H9 (cell line): ENCODE data around the gene NEK7. TPM values are rescaled to one million over a fixed set of nuclear protein-coding genes. Genes with fewer than 3 reads are reported as not detected.

Source experiments
- DNase-seq: peaks from one replicate; pipeline ENCODE4 v3.0.0-alpha.2; 2017
- H2AFZ ChIP-seq: one replicate; pipeline ENCODE4 v1.6.1; 2013; ENCODE audit warnings: mild to moderate bottlenecking, low read length, control low read depth, moderate library complexity
- H2AK5ac ChIP-seq: 2 replicates; pipeline ENCODE4 v1.6.1; 2013; ENCODE audit warnings: low read length, control low read depth, mixed read lengths; ENCODE audit not compliant: insufficient read length
- H2BK120ac ChIP-seq: one replicate; pipeline ENCODE4 v1.6.1; 2013; ENCODE audit warnings: low read depth, mild to moderate bottlenecking, low read length, control low read depth, inconsistent platforms; ENCODE audit not compliant: poor library complexity, severe bottlenecking
- H2BK12ac ChIP-seq: 2 replicates; pipeline ENCODE4 v1.6.1; 2013; ENCODE audit warnings: low read length, control low read depth, mixed read lengths, low read depth; ENCODE audit not compliant: insufficient read length
- H2BK15ac ChIP-seq: 2 replicates; pipeline ENCODE4 v1.6.1; 2013; ENCODE audit warnings: low read depth, low read length, control low read depth
- H2BK20ac ChIP-seq: one replicate; pipeline ENCODE4 v1.6.1; 2013; ENCODE audit warnings: low read depth, mild to moderate bottlenecking, low read length, control low read depth, inconsistent platforms; ENCODE audit not compliant: poor library complexity, severe bottlenecking
- H2BK5ac ChIP-seq: 2 replicates; pipeline ENCODE4 v1.6.1; 2013; ENCODE audit warnings: low read length, control low read depth, mixed read lengths; ENCODE audit not compliant: insufficient read length
- H3K14ac ChIP-seq: 2 replicates; pipeline ENCODE4 v1.6.1; 2013; ENCODE audit warnings: low read length, control low read depth; ENCODE audit not compliant: insufficient read depth
- H3K18ac ChIP-seq: 2 replicates; pipeline ENCODE4 v1.6.1; 2013; ENCODE audit warnings: low read depth, mild to moderate bottlenecking, mixed read lengths, low read length, control low read depth; ENCODE audit not compliant: insufficient read length
- H3K23ac ChIP-seq: 2 replicates; pipeline ENCODE4 v1.6.1; 2013; ENCODE audit warnings: low read length, control low read depth, mixed read lengths, low read depth; ENCODE audit not compliant: insufficient read length
- H3K23me2 ChIP-seq: 2 replicates; pipeline ENCODE4 v1.6.1; 2013; ENCODE audit warnings: low read depth, mild to moderate bottlenecking, mixed read lengths, low read length, control low read depth; ENCODE audit not compliant: insufficient read length, poor library complexity, severe bottlenecking
- H3K27ac ChIP-seq: 2 replicates; pipeline ENCODE4 v1.5.1; 2013; ENCODE audit warnings: low read length, control low read depth, mixed read lengths, low read depth; ENCODE audit not compliant: insufficient read length
- H3K27me3 ChIP-seq: 2 replicates; pipeline ENCODE4 v1.6.1; 2013; ENCODE audit warnings: low read length, control low read depth, inconsistent platforms; ENCODE audit not compliant: insufficient read depth
- H3K4ac ChIP-seq: 2 replicates; pipeline ENCODE4 v1.6.1; 2013; ENCODE audit warnings: low read depth, mild to moderate bottlenecking, control low read depth, inconsistent platforms, low read length, moderate library complexity
- H3K4me1 ChIP-seq: 2 replicates; pipeline ENCODE4 v1.6.1; 2013; ENCODE audit warnings: low read length, control low read depth, inconsistent platforms; ENCODE audit not compliant: insufficient read depth
- H3K4me2 ChIP-seq: 2 replicates; pipeline ENCODE4 v1.6.1; 2013; ENCODE audit warnings: low read length, control low read depth, mixed read lengths; ENCODE audit not compliant: insufficient read length, insufficient read depth
- H3K56ac ChIP-seq: 2 replicates; pipeline ENCODE4 v1.6.1; 2013; ENCODE audit warnings: low read depth, mild to moderate bottlenecking, mixed read lengths, low read length, control low read depth; ENCODE audit not compliant: insufficient read length
- H3K79me1 ChIP-seq: 2 replicates; pipeline ENCODE4 v1.6.1; 2013; ENCODE audit warnings: low read depth, mild to moderate bottlenecking, moderate library complexity, low read length, control low read depth, inconsistent platforms; ENCODE audit not compliant: insufficient read depth, poor library complexity, severe bottlenecking
- H3K79me2 ChIP-seq: 2 replicates; pipeline ENCODE4 v1.6.1; 2013; ENCODE audit warnings: low read length, control low read depth, inconsistent platforms; ENCODE audit not compliant: insufficient read depth
- H3K9ac ChIP-seq: 2 replicates; pipeline ENCODE4 v1.6.1; 2013; ENCODE audit warnings: low read length, control low read depth, mixed read lengths; ENCODE audit not compliant: insufficient read length; ENCODE audit errors: extremely low read depth
- H3K9me3 ChIP-seq: one replicate; pipeline ENCODE4 v1.6.1; 2013; ENCODE audit warnings: low read depth, low read length, inconsistent platforms; ENCODE audit not compliant: control insufficient read depth
- H3T11ph ChIP-seq: one replicate; pipeline ENCODE4 v1.6.1; 2013; ENCODE audit warnings: mild to moderate bottlenecking, low read length, control low read depth, inconsistent platforms
- H4K20me1 ChIP-seq: one replicate; pipeline ENCODE4 v1.6.1; 2013; ENCODE audit not compliant: control insufficient read depth, insufficient read length, insufficient read depth
- H4K5ac ChIP-seq: 2 replicates; pipeline ENCODE4 v1.6.1; 2013; ENCODE audit warnings: low read depth, mild to moderate bottlenecking, mixed read lengths, low read length, control low read depth; ENCODE audit not compliant: insufficient read length
- H4K8ac ChIP-seq: replicated peaks from 2 replicates; pipeline ENCODE4 v1.6.1; 2013; ENCODE audit warnings: low read length, control low read depth, mixed read lengths, low read depth; ENCODE audit not compliant: insufficient read length
- H4K91ac ChIP-seq: 2 replicates; pipeline ENCODE4 v1.6.1; 2013; ENCODE audit warnings: low read depth, mild to moderate bottlenecking, moderate library complexity, mixed read lengths, low read length, control low read depth; ENCODE audit not compliant: insufficient read length
- H3K27ac Mint-ChIP-seq, 3 experiments: 2 replicates in 2 of 3; 3 replicates in 1 of 3; pipeline ENCODE4 v1.8.0; 2020 to 2021; ENCODE audit warnings: mixed read lengths in 3 of 3, mild to moderate bottlenecking in 1 of 3, moderate library complexity in 1 of 3
- H3K27me3 Mint-ChIP-seq: 2 replicates; pipeline ENCODE4 v1.8.0; 2021; ENCODE audit warnings: low read depth, mild to moderate bottlenecking, moderate library complexity, mixed read lengths
- H3K36me3 Mint-ChIP-seq, 3 experiments: 2 replicates in 2 of 3; 3 replicates in 1 of 3; pipeline ENCODE4 v1.8.0; 2020 to 2021; ENCODE audit warnings: low read depth in 3 of 3, mixed read lengths in 3 of 3; ENCODE audit not compliant: insufficient read depth in 1 of 3
- H3K4me1 Mint-ChIP-seq, 2 experiments: 2 replicates each; pipeline ENCODE4 v1.8.0; 2020; ENCODE audit warnings: mixed read lengths in 2 of 2
- H3K4me3 Mint-ChIP-seq, 2 experiments: 2 replicates in 1 of 2; 3 replicates in 1 of 2; pipeline ENCODE4 v1.8.0; 2020 to 2021; ENCODE audit warnings: mild to moderate bottlenecking in 2 of 2, mixed read lengths in 2 of 2, moderate library complexity in 1 of 2
- H3K9me3 Mint-ChIP-seq, 2 experiments: 2 replicates in 1 of 2; 3 replicates in 1 of 2; pipeline ENCODE4 v1.8.0; 2020; ENCODE audit warnings: mild to moderate bottlenecking in 2 of 2, mixed read lengths in 2 of 2, moderate library complexity in 1 of 2
- total RNA-seq: library from RNA; stranded (reverse); gene quantifications from 2 replicates; pipeline ENCODE4 v1.2.1, GENCODE V29; 2021
- TF ChIP-seq, protein P1 (sequence below): fragments of 200-600 bp; sonication (generic); conservative IDR thresholded peaks from 3 replicates; pipeline ENCODE4 v1.8.0; 2021; ENCODE audit warnings: antibody characterized with exemption, mild to moderate bottlenecking

Gene NEK7
- total RNA-seq, 1 experiment from 2014 or later, result 9.6 TPM

DNA sequence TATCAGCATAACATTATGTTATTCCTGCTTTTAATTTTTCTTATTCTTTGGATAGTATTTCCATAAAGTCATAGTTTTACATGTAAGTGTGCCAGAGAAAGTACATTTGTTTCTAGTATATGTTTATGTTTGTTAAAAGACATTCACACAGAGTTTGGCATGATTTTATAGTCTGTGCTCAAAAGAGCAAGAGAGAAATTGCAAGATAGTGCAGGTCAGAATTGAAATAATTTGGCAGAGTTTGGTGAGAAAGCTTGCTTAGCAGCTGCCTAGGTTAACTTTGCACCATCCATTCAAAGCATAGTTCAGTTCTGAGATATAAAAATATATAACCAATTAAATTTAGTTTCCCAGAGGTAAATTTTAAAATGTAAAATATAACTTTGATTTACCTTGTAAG, 17.0 kb downstream of the NEK7 start:
- H3K4me1 Mint-ChIP-seq, result peaks cover 8 to 19% of the 10 kb centered on the region in 2 experiments

More for the DNA sequence above, 17.0 kb downstream of the NEK7 start:
- Histone ChIP-seq H3K27ac (no peak overlapping the region), H3K23ac (no peak overlapping the region), H3T11ph (no peak overlapping the region), H3K9me3 (no peaks in the 10 kb centered on the region), H3K23me2 (no peaks in the 10 kb centered on the region), H2BK15ac (no peak overlapping the region), H2BK20ac (no peak overlapping the region), H3K56ac (no peak overlapping the region), H2BK120ac (no peak overlapping the region), H3K4me1 (no peaks in the 10 kb centered on the region; the same call in 1 of the 2 replicates), H4K5ac (no peak overlapping the region), H2AFZ (no peak overlapping the region), H3K18ac (no peak overlapping the region), H3K4me2 (no peak overlapping the region), H4K8ac (no peak overlapping the region), H3K79me1 (no peaks in the 10 kb centered on the region), H3K9ac (no peak overlapping the region), H3K4ac (no peak overlapping the region), H4K91ac (no peak overlapping the region), H3K14ac (no peak overlapping the region), H2AK5ac (no peak overlapping the region), H2BK5ac (no peak overlapping the region), H3K27me3 (no peaks in the 10 kb centered on the region), H3K79me2 (peaks cover 4% of the 10 kb centered on the region; the same call in 1 of the 2 replicates), H2BK12ac (no peak overlapping the region), H4K20me1 (no peaks in the 10 kb centered on the region)
- Mint-ChIP-seq H3K27ac (no peak overlapping the region), H3K4me3 (no peak overlapping the region), H3K36me3 (no peaks in the 10 kb centered on the region), H3K9me3 (no peaks in the 10 kb centered on the region), H3K27me3 (no peaks in the 10 kb centered on the region)
- DNase-seq, result no peak
- TF ChIP-seq, protein P1, sequence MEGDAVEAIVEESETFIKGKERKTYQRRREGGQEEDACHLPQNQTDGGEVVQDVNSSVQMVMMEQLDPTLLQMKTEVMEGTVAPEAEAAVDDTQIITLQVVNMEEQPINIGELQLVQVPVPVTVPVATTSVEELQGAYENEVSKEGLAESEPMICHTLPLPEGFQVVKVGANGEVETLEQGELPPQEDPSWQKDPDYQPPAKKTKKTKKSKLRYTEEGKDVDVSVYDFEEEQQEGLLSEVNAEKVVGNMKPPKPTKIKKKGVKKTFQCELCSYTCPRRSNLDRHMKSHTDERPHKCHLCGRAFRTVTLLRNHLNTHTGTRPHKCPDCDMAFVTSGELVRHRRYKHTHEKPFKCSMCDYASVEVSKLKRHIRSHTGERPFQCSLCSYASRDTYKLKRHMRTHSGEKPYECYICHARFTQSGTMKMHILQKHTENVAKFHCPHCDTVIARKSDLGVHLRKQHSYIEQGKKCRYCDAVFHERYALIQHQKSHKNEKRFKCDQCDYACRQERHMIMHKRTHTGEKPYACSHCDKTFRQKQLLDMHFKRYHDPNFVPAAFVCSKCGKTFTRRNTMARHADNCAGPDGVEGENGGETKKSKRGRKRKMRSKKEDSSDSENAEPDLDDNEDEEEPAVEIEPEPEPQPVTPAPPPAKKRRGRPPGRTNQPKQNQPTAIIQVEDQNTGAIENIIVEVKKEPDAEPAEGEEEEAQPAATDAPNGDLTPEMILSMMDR, result no peak
